Liver (tissue), 9 donors: Measurements from ENCODE around the gene GALNT9. TPM values are rescaled to one million over a fixed set of nuclear protein-coding genes. Genes with fewer than 3 reads are reported as not detected.

Experiments used
- DNase-seq: peaks from one replicate; pipeline ENCODE4 v3.0.0-alpha.2; 2017; ENCODE audit warnings: low spot score
- H3K27ac ChIP-seq, 2 donors: one replicate each; pipeline ENCODE4 v1.7.0; 2013; ENCODE audit warnings: inconsistent platforms in 2 of 2, low read length in 2 of 2, control low read depth in 1 of 2, low read depth in 1 of 2, mild to moderate bottlenecking in 1 of 2
- H3K27me3 ChIP-seq, 4 donors: one replicate each; pipeline versions ENCODE4 v1.6.1 to v1.7.0; 2013; ENCODE audit warnings: low read length in 3 of 4, inconsistent platforms in 1 of 4, mild to moderate bottlenecking in 1 of 4, moderate library complexity in 1 of 4; ENCODE audit not compliant: control insufficient read depth in 4 of 4, insufficient read depth in 4 of 4
- H3K36me3 ChIP-seq, 4 donors: one replicate each; pipeline versions ENCODE4 v1.6.1 to v1.7.0; 2013; ENCODE audit warnings: low read length in 3 of 4, mild to moderate bottlenecking in 3 of 4, low read depth in 1 of 4, moderate library complexity in 1 of 4; ENCODE audit not compliant: control insufficient read depth in 4 of 4, insufficient read depth in 3 of 4
- H3K4me1 ChIP-seq, 4 donors: one replicate each; pipeline versions ENCODE4 v1.6.1 to v1.7.0; 2013; ENCODE audit warnings: low read length in 3 of 4, mild to moderate bottlenecking in 3 of 4, moderate library complexity in 1 of 4; ENCODE audit not compliant: control insufficient read depth in 4 of 4, insufficient read depth in 4 of 4
- H3K4me3 ChIP-seq, 3 donors: one replicate each; pipeline versions ENCODE4 v1.6.1 to v1.7.0; 2013; ENCODE audit warnings: low read length in 3 of 3, control low read depth in 1 of 3, low read depth in 1 of 3, mild to moderate bottlenecking in 1 of 3
- H3K9ac ChIP-seq, 2 donors: one replicate each; pipeline ENCODE4 v1.7.0; 2013; ENCODE audit warnings: low read length in 2 of 2, mild to moderate bottlenecking in 2 of 2, moderate library complexity in 2 of 2, control low read depth in 1 of 2, low read depth in 1 of 2
- H3K9me3 ChIP-seq, 4 donors: one replicate each; pipeline versions ENCODE4 v1.6.1 to v1.7.0; 2013; ENCODE audit warnings: low read length in 3 of 4; ENCODE audit not compliant: control insufficient read depth in 4 of 4
- FOXA1 ChIP-seq: IDR thresholded peaks from 2 replicates; pipeline ENCODE4 v1.6.1; 2016; ENCODE audit warnings: antibody characterized with exemption
- GABPA ChIP-seq, 2 donors: IDR thresholded peaks in 1 of 2; conservative IDR thresholded peaks in 1 of 2; 2 replicates each; pipeline ENCODE4 v1.6.1; 2016; ENCODE audit warnings: antibody characterized with exemption in 2 of 2, mild to moderate bottlenecking in 1 of 2, moderate library complexity in 1 of 2
- MAX ChIP-seq: IDR thresholded peaks from 2 replicates; pipeline ENCODE4 v1.6.1; 2016; ENCODE audit warnings: antibody characterized with exemption
- RAD21 ChIP-seq, 2 donors: IDR thresholded peaks; 2 replicates each; pipeline ENCODE4 v1.6.1; 2016; ENCODE audit warnings: antibody characterized with exemption in 2 of 2, mild to moderate bottlenecking in 2 of 2
- SP1 ChIP-seq: IDR thresholded peaks from 2 replicates; pipeline ENCODE4 v1.6.1; 2018; ENCODE audit warnings: antibody characterized with exemption, mild to moderate bottlenecking
- TAF1 ChIP-seq: conservative IDR thresholded peaks from 2 replicates; pipeline ENCODE4 v1.6.1; 2016; ENCODE audit warnings: antibody characterized with exemption, mild to moderate bottlenecking
- WGBS: extraction: QIAGEN DNeasy Blood & Tissue Kit; methylation state at CpG from one replicate; pipeline ENCODE4 v1.1.7; 2013; 5-methylcytosine and 5-hydroxymethylcytosine counted together
- polyA plus RNA-seq, 2 donors: library from polyadenylated mRNA; stranded (reverse) in 1 of 2; unstranded in 1 of 2; fragments of 200-250 nt in 1 of 2; fragments of >200 nt in 1 of 2; fragmentation: Nextera tagmentation in 1 of 2; extraction: Ambion mirVana in 1 of 2; gene quantifications; one replicate each; pipeline versions ENCODE4 v1.2.1 to v1.2.3, GENCODE V29; 2013 to 2015
- total RNA-seq, 2 donors: library from RNA; depleted of rRNA; stranded (reverse); fragments of >200 nt; gene quantifications; one replicate each; pipeline ENCODE4 v1.2.3, GENCODE V29; 2014
- TF ChIP-seq, protein P1 (sequence below): fragments of 150-350 bp; IDR thresholded peaks from 2 replicates; pipeline ENCODE4 v1.5.1; 2017; ENCODE audit warnings: improper control_type of control experiment, low read depth, low read length; ENCODE audit not compliant: missing input control
- TF ChIP-seq, protein P2 (sequence below): IDR thresholded peaks from 2 replicates; pipeline ENCODE4 v1.6.1; 2016; ENCODE audit warnings: antibody characterized with exemption
- TF ChIP-seq, protein P3 (sequence below): IDR thresholded peaks from 2 replicates; pipeline ENCODE4 v1.6.1; 2016; ENCODE audit warnings: antibody characterized with exemption, mild to moderate bottlenecking
- donor health status: healthy.
- donor health status: healthy.
- donor health status: healthy.
- donor health status: healthy.
- donor health status: healthy.

GALNT9 gene
- total and polyA plus RNA-seq, 4 donors: 0.05 to 0.25 (median 0.09) TPM; not detected in 1

DNA sequence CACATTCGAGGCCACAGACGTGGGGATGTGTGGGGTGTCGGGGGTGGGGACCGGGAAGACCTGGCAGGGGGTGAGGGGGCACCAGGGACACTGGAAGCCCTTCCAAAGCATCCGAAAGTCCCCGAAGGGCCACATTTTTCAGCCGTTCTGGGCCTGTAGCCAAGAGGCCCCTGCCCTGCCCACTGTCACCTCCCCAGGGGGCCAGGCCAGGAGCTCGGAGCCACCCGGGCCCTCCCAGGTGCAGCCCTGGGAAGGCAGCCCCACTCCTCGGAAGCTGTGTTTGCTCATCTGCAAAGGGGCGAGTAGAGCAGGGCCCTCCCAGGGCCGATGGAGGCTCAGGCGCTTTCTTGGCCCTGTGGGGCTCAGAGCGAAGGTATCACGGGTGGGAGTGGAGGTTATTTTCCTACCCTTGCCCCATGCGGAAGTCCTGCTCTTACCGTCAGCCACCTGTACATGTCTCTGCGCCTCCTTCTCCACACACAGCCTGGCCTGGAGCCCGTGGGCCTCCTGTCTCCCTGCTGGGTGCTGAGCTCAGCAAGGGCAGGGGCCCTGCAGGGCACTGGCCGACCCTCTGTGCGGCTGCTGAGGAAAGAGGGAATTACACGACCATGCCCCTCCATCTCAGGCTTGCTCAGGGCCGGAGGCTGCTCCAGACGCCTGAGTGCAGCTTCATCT, 158.0 kb downstream of the GALNT9 start:
- Histone ChIP-seq H3K27me3 (peaks cover 0 to 10% (median 0%) of the 10 kb centered on the region in 4 donors), H3K36me3 (no peaks in the 10 kb centered on the region)
- DNase-seq: no peak

DNA sequence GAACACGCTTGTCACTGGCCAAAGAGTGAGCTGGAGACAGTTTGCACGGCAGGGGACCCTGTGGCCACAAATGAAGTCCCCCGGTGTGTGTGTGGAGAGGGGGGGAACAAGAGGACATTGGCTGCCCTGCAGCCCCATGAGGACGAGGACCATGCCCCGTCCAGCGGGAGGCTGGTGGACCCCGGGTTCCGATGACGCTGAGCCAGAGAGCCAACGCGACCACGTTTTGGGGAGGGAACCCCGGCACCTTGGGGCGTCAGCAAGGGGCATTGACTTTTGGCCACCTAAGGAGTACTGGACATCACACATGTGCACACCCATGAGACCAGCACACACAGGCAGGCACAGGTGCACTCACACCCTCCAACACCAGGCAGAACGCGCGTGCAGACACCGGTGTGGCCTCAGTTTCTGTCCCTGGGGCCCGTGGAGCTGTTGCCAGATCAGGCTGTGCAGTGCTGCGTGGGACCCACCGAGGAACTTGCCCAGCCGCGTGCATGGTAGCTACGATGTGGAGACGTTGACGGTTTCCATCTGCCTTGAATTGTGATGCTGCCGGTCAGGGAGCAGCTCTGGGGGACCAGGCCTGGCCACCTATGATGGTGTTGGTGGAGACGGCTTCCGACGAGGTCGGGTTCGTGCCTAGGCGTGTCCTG, 158.6 kb downstream of the GALNT9 start:
- H3K36me3 ChIP-seq: no peaks in the 10 kb centered on the region
- TF ChIP-seq RAD21 (IDR thresholded peaks at IDR 0.05) (no peak), SP1 (no peak), TAF1 (no peak), MAX (no peak)
- TF ChIP-seq, protein P1, sequence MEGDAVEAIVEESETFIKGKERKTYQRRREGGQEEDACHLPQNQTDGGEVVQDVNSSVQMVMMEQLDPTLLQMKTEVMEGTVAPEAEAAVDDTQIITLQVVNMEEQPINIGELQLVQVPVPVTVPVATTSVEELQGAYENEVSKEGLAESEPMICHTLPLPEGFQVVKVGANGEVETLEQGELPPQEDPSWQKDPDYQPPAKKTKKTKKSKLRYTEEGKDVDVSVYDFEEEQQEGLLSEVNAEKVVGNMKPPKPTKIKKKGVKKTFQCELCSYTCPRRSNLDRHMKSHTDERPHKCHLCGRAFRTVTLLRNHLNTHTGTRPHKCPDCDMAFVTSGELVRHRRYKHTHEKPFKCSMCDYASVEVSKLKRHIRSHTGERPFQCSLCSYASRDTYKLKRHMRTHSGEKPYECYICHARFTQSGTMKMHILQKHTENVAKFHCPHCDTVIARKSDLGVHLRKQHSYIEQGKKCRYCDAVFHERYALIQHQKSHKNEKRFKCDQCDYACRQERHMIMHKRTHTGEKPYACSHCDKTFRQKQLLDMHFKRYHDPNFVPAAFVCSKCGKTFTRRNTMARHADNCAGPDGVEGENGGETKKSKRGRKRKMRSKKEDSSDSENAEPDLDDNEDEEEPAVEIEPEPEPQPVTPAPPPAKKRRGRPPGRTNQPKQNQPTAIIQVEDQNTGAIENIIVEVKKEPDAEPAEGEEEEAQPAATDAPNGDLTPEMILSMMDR: no peak
- TF ChIP-seq, protein P2, sequence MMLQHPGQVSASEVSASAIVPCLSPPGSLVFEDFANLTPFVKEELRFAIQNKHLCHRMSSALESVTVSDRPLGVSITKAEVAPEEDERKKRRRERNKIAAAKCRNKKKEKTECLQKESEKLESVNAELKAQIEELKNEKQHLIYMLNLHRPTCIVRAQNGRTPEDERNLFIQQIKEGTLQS: no peak
- no peaks in the 10 kb centered on the region for H3K9me3 ChIP-seq
- H3K9ac ChIP-seq: no peak overlapping the region
- no peak overlapping the region for H3K27ac ChIP-seq
- no peak for DNase-seq
- 80% methylated on average over 33 of the region's 33 CpGs for WGBS
- H3K27me3 ChIP-seq: peaks cover 0 to 10% (median 0%) of the 10 kb centered on the region in 4 donors
- no peaks in the 10 kb centered on the region for H3K4me1 ChIP-seq
- no peak overlapping the region for H3K4me3 ChIP-seq

More for the DNA sequence above, 158.0 kb downstream of the GALNT9 start:
- Histone ChIP-seq H3K4me3 (no peak overlapping the region), H3K27ac (no peak overlapping the region), H3K4me1 (no peaks in the 10 kb centered on the region), H3K9me3 (no peaks in the 10 kb centered on the region), H3K9ac (no peak overlapping the region)
- no peak for TF ChIP-seq GABPA (IDR thresholded peaks at IDR 0.05 in 1 of 2, conservative IDR thresholded peaks at IDR 0.05 in 1 of 2)
- TF ChIP-seq, protein P3, sequence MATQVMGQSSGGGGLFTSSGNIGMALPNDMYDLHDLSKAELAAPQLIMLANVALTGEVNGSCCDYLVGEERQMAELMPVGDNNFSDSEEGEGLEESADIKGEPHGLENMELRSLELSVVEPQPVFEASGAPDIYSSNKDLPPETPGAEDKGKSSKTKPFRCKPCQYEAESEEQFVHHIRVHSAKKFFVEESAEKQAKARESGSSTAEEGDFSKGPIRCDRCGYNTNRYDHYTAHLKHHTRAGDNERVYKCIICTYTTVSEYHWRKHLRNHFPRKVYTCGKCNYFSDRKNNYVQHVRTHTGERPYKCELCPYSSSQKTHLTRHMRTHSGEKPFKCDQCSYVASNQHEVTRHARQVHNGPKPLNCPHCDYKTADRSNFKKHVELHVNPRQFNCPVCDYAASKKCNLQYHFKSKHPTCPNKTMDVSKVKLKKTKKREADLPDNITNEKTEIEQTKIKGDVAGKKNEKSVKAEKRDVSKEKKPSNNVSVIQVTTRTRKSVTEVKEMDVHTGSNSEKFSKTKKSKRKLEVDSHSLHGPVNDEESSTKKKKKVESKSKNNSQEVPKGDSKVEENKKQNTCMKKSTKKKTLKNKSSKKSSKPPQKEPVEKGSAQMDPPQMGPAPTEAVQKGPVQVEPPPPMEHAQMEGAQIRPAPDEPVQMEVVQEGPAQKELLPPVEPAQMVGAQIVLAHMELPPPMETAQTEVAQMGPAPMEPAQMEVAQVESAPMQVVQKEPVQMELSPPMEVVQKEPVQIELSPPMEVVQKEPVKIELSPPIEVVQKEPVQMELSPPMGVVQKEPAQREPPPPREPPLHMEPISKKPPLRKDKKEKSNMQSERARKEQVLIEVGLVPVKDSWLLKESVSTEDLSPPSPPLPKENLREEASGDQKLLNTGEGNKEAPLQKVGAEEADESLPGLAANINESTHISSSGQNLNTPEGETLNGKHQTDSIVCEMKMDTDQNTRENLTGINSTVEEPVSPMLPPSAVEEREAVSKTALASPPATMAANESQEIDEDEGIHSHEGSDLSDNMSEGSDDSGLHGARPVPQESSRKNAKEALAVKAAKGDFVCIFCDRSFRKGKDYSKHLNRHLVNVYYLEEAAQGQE: no peak
- no peak for TF ChIP-seq FOXA1
- 63% methylated on average over 24 of the region's 24 CpGs for WGBS
